Stimulated activated naive CD4-positive, alpha-beta T cell (primary cell): Measurements from ENCODE around the gene RC3H1.
"Not testable (repeated sequence)": the region's sequence is repeated elsewhere in the genome, so short reads cannot be mapped to it uniquely, and the experiment has no call there.

ENCODE experiments used
- DNase-seq, 6 experiments: peaks; one replicate each; lab custom pipeline; 2025; lab: John Stamatoyannopoulos, UW

Gene RC3H1

GRCh38 chr1:173946380-173946921, 75.7 kb downstream of the RC3H1 start:
- DNase-seq: no peak

- DNase-seq: no peak
These were observed 85.1 kb downstream of the RC3H1 start for GRCh38 chr1:173937062-173937461.

- DNase-seq: no peak
These were observed 87.7 kb downstream of the RC3H1 start for GRCh38 chr1:173934440-173934839.

- DNase-seq: not testable (repeated sequence)
These were observed 91.6 kb downstream of the RC3H1 start for GRCh38 chr1:173930541-173930940.

- no peak for DNase-seq
These were observed 96.6 kb downstream of the RC3H1 start for GRCh38 chr1:173925306-173926242.

- DNase-seq: no peak
These were observed 101.3 kb downstream of the RC3H1 start for GRCh38 chr1:173920861-173921260.

GRCh38 chr1:173917635-173918493, 104.3 kb downstream of the RC3H1 start:
- DNase-seq: no peak

- no peak for DNase-seq
These were observed 105.0 kb downstream of the RC3H1 start, which contains the start of gene SERPINC1 for GRCh38 chr1:173917149-173917548. Gene SERPINC1, minus strand, starts transcription at chr1:173917327. Its CDS starts 68 bp downstream, at chr1:173917259.

- DNase-seq: no peak
These were observed 105.5 kb downstream of the RC3H1 start for GRCh38 chr1:173916667-173917066.

GRCh38 chr1:173915596-173915995, 106.6 kb downstream of the RC3H1 start:
- no peak for DNase-seq

GRCh38 chr1:173914366-173914871, 107.7 kb downstream of the RC3H1 start:
- no peak for DNase-seq

- no peak for DNase-seq
These were observed 109.0 kb downstream of the RC3H1 start for GRCh38 chr1:173913111-173913510.

- DNase-seq: no peak
These were observed 118.2 kb downstream of the RC3H1 start for GRCh38 chr1:173903827-173904531.

- DNase-seq: no peak
These were observed 121.2 kb downstream of the RC3H1 start for GRCh38 chr1:173900992-173901391.

- DNase-seq: no peak
These were observed 121.7 kb downstream of the RC3H1 start for GRCh38 chr1:173900427-173900826.

- no peak for DNase-seq
These were observed 128.0 kb downstream of the RC3H1 start for GRCh38 chr1:173894189-173894588.

GRCh38 chr1:173893611-173894010, 128.5 kb downstream of the RC3H1 start:
- DNase-seq: no peak

- no peak for DNase-seq
These were observed 132.3 kb downstream of the RC3H1 start for GRCh38 chr1:173889885-173890284.

GRCh38 chr1:173888749-173889148, 133.4 kb downstream of the RC3H1 start:
- DNase-seq: no peak

GRCh38 chr1:173887627-173888026, 134.5 kb downstream of the RC3H1 start:
- DNase-seq: no peak
